ENCODE results near the gene TMIE. TPM values are rescaled to one million over a fixed set of nuclear protein-coding genes. Genes with fewer than 3 reads are reported as not detected.

Gene TMIE

DNA sequence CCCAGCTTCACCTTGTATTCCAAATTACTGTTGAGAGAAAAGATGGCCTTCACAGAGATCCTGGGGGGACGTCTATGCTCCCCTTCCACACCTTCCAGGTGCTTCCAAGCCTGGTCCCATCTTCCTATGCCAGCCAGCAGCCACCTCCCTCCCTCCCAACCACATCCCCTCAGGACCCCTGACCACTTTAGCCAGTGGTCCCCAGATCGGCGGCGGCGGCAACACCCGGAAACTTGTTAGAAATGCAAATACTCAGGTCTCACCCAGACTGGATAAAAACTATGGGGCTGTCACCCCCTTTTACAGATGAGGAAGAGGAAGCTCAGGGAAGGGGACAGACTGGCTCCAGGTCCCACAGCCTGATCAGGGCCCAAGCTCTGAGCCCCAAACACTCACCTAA, 54.5 kb downstream of the TMIE start:
- H3K9me3 ChIP-seq (ENCODE audit: control insufficient read depth, low read length): no peaks in the 10 kb centered on the region
- H2AFZ ChIP-seq (ENCODE audit: low read depth, low read length): no peak overlapping the region
- H3K9ac ChIP-seq (ENCODE audit: low read length): no peak overlapping the region
- no peak overlapping the region for H4K8ac ChIP-seq (ENCODE audit: low read length)
- no peaks in the 10 kb centered on the region for H3K4me1 ChIP-seq (ENCODE audit: control insufficient read depth, insufficient read depth, low read depth, low read length)
- no peak overlapping the region for H4K91ac ChIP-seq (ENCODE audit: low read length)
- H2BK15ac ChIP-seq (ENCODE audit: low read depth, poor library complexity, severe bottlenecking): no peak overlapping the region
- H3K27ac ChIP-seq (ENCODE audit: low read length, poor library complexity, severe bottlenecking): no peak overlapping the region
- no peak overlapping the region for H3K23ac ChIP-seq (ENCODE audit: low read length in 2 of 2)
- no peak overlapping the region for H2BK5ac ChIP-seq (ENCODE audit: low read depth, low read length, poor library complexity, severe bottlenecking)
- no peaks in the 10 kb centered on the region for H3K79me1 ChIP-seq (replicated peaks; ENCODE audit: low read length, poor library complexity, severe bottlenecking)
- WGBS: 89% methylated on average over 5 of the region's 6 CpGs
- no peak overlapping the region for H2BK120ac ChIP-seq (ENCODE audit: low read depth, low read length)
- H3K14ac ChIP-seq (ENCODE audit: low read length in 2 of 2): no peak overlapping the region
- H3K4me3 ChIP-seq (ENCODE audit: insufficient read depth in 1 of 2, low read depth in 1 of 2, low read length in 2 of 2): no peak overlapping the region
- H3K18ac ChIP-seq (ENCODE audit: low read depth in 1 of 2, low read length in 2 of 2): no peak overlapping the region
- no peak for DNase-seq
- H3K4me2 ChIP-seq (ENCODE audit: low read length, poor library complexity, severe bottlenecking): no peak overlapping the region
- H3K27me3 ChIP-seq (ENCODE audit: control insufficient read depth in 1 of 2, insufficient read depth in 1 of 2, low read length in 2 of 2): peaks cover 18 to 24% of the 10 kb centered on the region in 2 experiments
- no peak overlapping the region for H2BK12ac ChIP-seq (ENCODE audit: low read length in 2 of 2)
- H2AK5ac ChIP-seq (ENCODE audit: low read length, severe bottlenecking): no peak overlapping the region
- no peak overlapping the region for H3K4ac ChIP-seq (ENCODE audit: low read depth in 1 of 2, low read length in 2 of 2)
- H3K36me3 ChIP-seq (ENCODE audit: control insufficient read depth in 1 of 2, insufficient read depth in 2 of 2, low read depth in 1 of 2, low read length in 2 of 2): no peaks in the 10 kb centered on the region

DNA sequence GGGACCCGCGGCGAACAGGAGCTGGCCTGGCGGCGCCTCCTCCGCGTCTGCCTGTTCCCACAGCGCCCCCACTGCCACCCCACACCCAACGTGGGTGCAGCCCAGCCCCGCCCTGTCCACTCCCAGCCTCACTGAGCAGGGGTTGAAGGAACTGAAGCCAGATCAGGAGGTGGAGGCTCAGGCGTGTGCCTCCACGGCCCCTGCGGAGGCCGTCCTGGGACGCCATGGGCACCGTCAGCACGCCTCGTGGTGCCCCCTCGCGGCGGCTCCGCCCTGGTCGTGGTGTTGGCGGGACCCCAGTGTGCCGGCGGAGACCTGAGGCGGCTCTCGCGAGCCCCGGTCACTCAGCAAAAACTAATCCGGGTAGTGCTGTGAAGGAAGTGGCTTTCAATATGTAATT, 55.5 kb downstream of the TMIE start:
- no peak for DNase-seq
- Histone ChIP-seq H3K4me1 (ENCODE audit: control insufficient read depth, insufficient read depth, low read depth, low read length) (no peaks in the 10 kb centered on the region), H3K27me3 (ENCODE audit: control insufficient read depth in 1 of 2, insufficient read depth in 1 of 2, low read length in 2 of 2) (peaks cover 17 to 18% of the 10 kb centered on the region in 2 experiments), H3K14ac (ENCODE audit: low read length in 2 of 2) (no peak overlapping the region), H3K4me3 (ENCODE audit: insufficient read depth in 1 of 2, low read depth in 1 of 2, low read length in 2 of 2) (no peak overlapping the region), H3K36me3 (ENCODE audit: control insufficient read depth in 1 of 2, insufficient read depth in 2 of 2, low read depth in 1 of 2, low read length in 2 of 2) (no peaks in the 10 kb centered on the region), H2AK5ac (ENCODE audit: low read length, severe bottlenecking) (no peak overlapping the region), H3K4ac (ENCODE audit: low read depth in 1 of 2, low read length in 2 of 2) (no peak overlapping the region), H3K9ac (ENCODE audit: low read length) (no peak overlapping the region), H3K9me3 (ENCODE audit: control insufficient read depth, low read length) (no peaks in the 10 kb centered on the region), H3K18ac (ENCODE audit: low read depth in 1 of 2, low read length in 2 of 2) (no peak overlapping the region), H2BK120ac (ENCODE audit: low read depth, low read length) (no peak overlapping the region), H4K8ac (ENCODE audit: low read length) (no peak overlapping the region), H3K4me2 (ENCODE audit: low read length, poor library complexity, severe bottlenecking) (no peak overlapping the region), H2BK12ac (ENCODE audit: low read length in 2 of 2) (no peak overlapping the region), H4K91ac (ENCODE audit: low read length) (no peak overlapping the region), H2AFZ (ENCODE audit: low read depth, low read length) (no peak overlapping the region), H2BK15ac (ENCODE audit: low read depth, poor library complexity, severe bottlenecking) (no peak overlapping the region), H3K23ac (ENCODE audit: low read length in 2 of 2) (no peak overlapping the region), H3K27ac (ENCODE audit: low read length, poor library complexity, severe bottlenecking) (no peak overlapping the region), H2BK5ac (ENCODE audit: low read depth, low read length, poor library complexity, severe bottlenecking) (no peak overlapping the region), H3K79me1 (replicated peaks; ENCODE audit: low read length, poor library complexity, severe bottlenecking) (no peaks in the 10 kb centered on the region)
- 90% methylated on average over 28 of the region's 31 CpGs for WGBS

DNA sequence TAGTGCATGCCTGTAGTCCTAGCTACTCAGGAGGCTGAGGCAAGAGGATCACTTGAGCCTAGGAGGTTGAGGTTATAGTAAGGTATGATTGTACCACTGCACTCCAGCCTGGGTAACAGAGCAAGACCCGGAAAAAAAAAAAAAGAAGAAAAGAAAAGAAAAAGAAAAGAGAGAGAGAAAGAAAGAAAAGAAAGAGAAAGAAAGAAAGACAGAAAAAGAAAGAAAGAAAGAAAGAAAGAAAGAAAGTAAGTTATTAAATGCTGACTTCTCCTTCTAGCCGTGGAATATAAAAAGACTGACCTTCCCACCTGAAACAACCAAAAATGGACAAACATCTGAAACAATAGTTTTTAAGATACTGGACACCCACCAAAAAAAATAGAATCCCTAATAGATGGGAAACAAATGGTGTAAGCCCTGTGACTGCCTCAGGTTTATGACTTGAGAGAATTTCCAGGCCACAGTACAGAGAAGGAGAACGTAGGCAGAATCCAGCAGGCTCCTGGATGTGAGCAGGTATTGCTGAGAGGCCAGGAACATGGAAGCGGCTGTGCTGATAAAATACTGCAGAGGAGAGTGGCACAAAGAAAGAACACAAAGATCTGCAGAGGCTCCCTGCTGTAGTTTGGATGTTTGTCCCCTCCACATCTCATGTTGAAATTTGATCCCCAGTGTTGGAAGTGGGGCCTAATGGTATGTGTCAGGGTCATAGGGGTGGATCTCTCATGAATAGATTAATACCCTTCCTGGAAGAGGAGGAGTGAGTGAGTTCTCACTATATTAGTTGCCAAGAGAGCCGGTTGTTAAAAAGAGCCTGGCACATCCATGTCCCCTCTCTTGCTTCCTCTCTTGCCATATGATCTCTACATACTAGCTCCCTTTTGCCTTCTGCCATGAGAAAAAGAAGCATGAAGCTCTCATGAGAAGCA, 58.3 kb downstream of the TMIE start:
- WGBS: 81% methylated on average over 4 of the region's 5 CpGs
- Histone ChIP-seq H3K14ac (ENCODE audit: low read length in 2 of 2) (no peak overlapping the region), H3K79me1 (replicated peaks; ENCODE audit: low read length, poor library complexity, severe bottlenecking) (no peaks in the 10 kb centered on the region), H3K4me3 (ENCODE audit: insufficient read depth in 1 of 2, low read depth in 1 of 2, low read length in 2 of 2) (no peak overlapping the region), H2AK5ac (ENCODE audit: low read length, severe bottlenecking) (no peak overlapping the region), H4K91ac (ENCODE audit: low read length) (no peak overlapping the region), H3K18ac (ENCODE audit: low read depth in 1 of 2, low read length in 2 of 2) (no peak overlapping the region), H3K36me3 (ENCODE audit: control insufficient read depth in 1 of 2, insufficient read depth in 2 of 2, low read depth in 1 of 2, low read length in 2 of 2) (no peaks in the 10 kb centered on the region), H3K23ac (ENCODE audit: low read length in 2 of 2) (no peak overlapping the region), H3K27me3 (ENCODE audit: control insufficient read depth in 1 of 2, insufficient read depth in 1 of 2, low read length in 2 of 2) (peaks cover 5 to 8% of the 10 kb centered on the region in 2 experiments), H2BK15ac (ENCODE audit: low read depth, poor library complexity, severe bottlenecking) (no peak overlapping the region), H3K27ac (ENCODE audit: low read length, poor library complexity, severe bottlenecking) (no peak overlapping the region), H2BK120ac (ENCODE audit: low read depth, low read length) (no peak overlapping the region), H2BK5ac (ENCODE audit: low read depth, low read length, poor library complexity, severe bottlenecking) (no peak overlapping the region), H3K9me3 (ENCODE audit: control insufficient read depth, low read length) (peaks cover 18% of the 10 kb centered on the region), H3K9ac (ENCODE audit: low read length) (no peak overlapping the region), H2AFZ (ENCODE audit: low read depth, low read length) (no peak overlapping the region), H4K8ac (ENCODE audit: low read length) (no peak overlapping the region), H3K4me1 (ENCODE audit: control insufficient read depth, insufficient read depth, low read depth, low read length) (no peaks in the 10 kb centered on the region), H3K4ac (ENCODE audit: low read depth in 1 of 2, low read length in 2 of 2) (no peak overlapping the region), H2BK12ac (ENCODE audit: low read length in 2 of 2) (no peak overlapping the region), H3K4me2 (ENCODE audit: low read length, poor library complexity, severe bottlenecking) (no peak overlapping the region)
- no peak for DNase-seq

Small RNAs within 50 kb of the gene (small RNA-seq; reads per million reads assigned to genes)
- not detected for gene PRSS45 (ENCODE audit: low read depth)
